ENCODE measurements around the gene HSD17B13.
"Not testable (repeated sequence)": the region's sequence is repeated elsewhere in the genome, so short reads cannot be mapped to it uniquely, and the experiment has no call there.

Gene HSD17B13

GRCh38 chr4:87315000-87315399 lies 7.7 kb downstream of the HSD17B13 start:
- DNase-seq = not testable (repeated sequence)

- no peak for DNase-seq
Observed at GRCh38 chr4:87313756-87314155, 8.9 kb downstream of the HSD17B13 start.

GRCh38 chr4:87311684-87312083 lies 11.0 kb downstream of the HSD17B13 start:
- no peak for DNase-seq

GRCh38 chr4:87310691-87311335 lies 11.9 kb downstream of the HSD17B13 start:
- DNase-seq = no peak

- DNase-seq = no peak
Observed at GRCh38 chr4:87309625-87310024, 13.1 kb downstream of the HSD17B13 start.

- DNase-seq = no peak
Observed at GRCh38 chr4:87306056-87306455, 16.6 kb downstream of the HSD17B13 start.

GRCh38 chr4:87305562-87305961 lies 17.1 kb downstream of the HSD17B13 start:
- DNase-seq = no peak

- DNase-seq = no peak
Observed at GRCh38 chr4:87304745-87305432, 17.8 kb downstream of the HSD17B13 start.

GRCh38 chr4:87299898-87300297 lies 22.8 kb downstream of the HSD17B13 start:
- no peak for DNase-seq

- DNase-seq = no peak
Observed at GRCh38 chr4:87298362-87298761, 24.3 kb downstream of the HSD17B13 start.

GRCh38 chr4:87294911-87295310 lies 27.8 kb downstream of the HSD17B13 start:
- DNase-seq = not testable (repeated sequence)

GRCh38 chr4:87293889-87294288 lies 28.8 kb downstream of the HSD17B13 start:
- not testable (repeated sequence) for DNase-seq

GRCh38 chr4:87286970-87287369 lies 35.7 kb downstream of the HSD17B13 start:
- no peak for DNase-seq

GRCh38 chr4:87284268-87284667 lies 38.4 kb downstream of the HSD17B13 start:
- DNase-seq = not testable (repeated sequence)

GRCh38 chr4:87283151-87283550 lies 39.5 kb downstream of the HSD17B13 start:
- DNase-seq = no peak

GRCh38 chr4:87281603-87282002 lies 41.1 kb downstream of the HSD17B13 start:
- DNase-seq = no peak

GRCh38 chr4:87278335-87278794 lies 44.3 kb downstream of the HSD17B13 start:
- no peak for DNase-seq

- no peak for DNase-seq
Observed at GRCh38 chr4:87275311-87275710, 47.4 kb downstream of the HSD17B13 start.

- DNase-seq = no peak
Observed at GRCh38 chr4:87274803-87275202, 47.9 kb downstream of the HSD17B13 start.

- no peak for DNase-seq
Observed at GRCh38 chr4:87274327-87274726, 48.4 kb downstream of the HSD17B13 start.

- DNase-seq = no peak
Observed at GRCh38 chr4:87270825-87271224, 51.9 kb downstream of the HSD17B13 start.

- no peak for DNase-seq
Observed at GRCh38 chr4:87270144-87270543, 52.5 kb downstream of the HSD17B13 start.

- DNase-seq = no peak
Observed at GRCh38 chr4:87268411-87268810, 54.3 kb downstream of the HSD17B13 start.

GRCh38 chr4:87266986-87267385 lies 55.7 kb downstream of the HSD17B13 start:
- no peak for DNase-seq

GRCh38 chr4:87262886-87263285 lies 59.8 kb downstream of the HSD17B13 start:
- DNase-seq = no peak

All from CD4-positive, alpha-beta T cell treated with Interferon gamma for 1 hour (primary cell).